HEK293 (cell line): Measurements from ENCODE around the gene GMDS.

ENCODE experiments used
- CTCF ChIA-PET: fragments of 350-600 bp; formaldehyde crosslinking; extraction: SDS; loops from one replicate; lab custom pipeline; 2021; ENCODE audit warnings: antibody characterized with exemption; lab: Yijun Ruan, JAX
- POLR2A ChIA-PET: fragments of 300-600 bp; formaldehyde crosslinking; extraction: SDS; loops from one replicate; lab custom pipeline; 2020; ENCODE audit warnings: antibody characterized with exemption, inconsistent platforms; lab: Yijun Ruan, JAX
- H3K27ac ChIP-seq: fragments of 200-500 bp; sonication (Bioruptor generic); 2 replicates; pipeline ENCODE4 v1.5.1; 2014; ENCODE audit warnings: low read depth, low read length, control low read depth, inconsistent platforms; ENCODE audit errors: extremely low read depth
- H3K36me3 ChIP-seq, 2 experiments: fragments of 200-500 bp in 1 of 2; sonication (Bioruptor generic) in 1 of 2; 1 replicate in 1 of 2; 2 replicates in 1 of 2; pipeline ENCODE4 v1.5.1; 2014 to 2017; ENCODE audit warnings: inconsistent platforms in 2 of 2, low read length in 2 of 2; ENCODE audit not compliant: control insufficient read depth in 2 of 2, insufficient read depth in 1 of 2
- H3K4me1 ChIP-seq: fragments of 200-500 bp; sonication (Bioruptor generic); 2 replicates; pipeline ENCODE4 v1.5.1; 2014; ENCODE audit warnings: mild to moderate bottlenecking, low read length, inconsistent platforms; ENCODE audit not compliant: control insufficient read depth, insufficient read depth
- H3K4me3 ChIP-seq: 2 replicates; pipeline ENCODE4 v1.5.1; 2011; ENCODE audit warnings: low read depth, mild to moderate bottlenecking, control low read depth, low read length, moderate library complexity
- H3K9me3 ChIP-seq: fragments of 200-500 bp; sonication (Bioruptor generic); 2 replicates; pipeline ENCODE4 v1.5.1; 2014; ENCODE audit warnings: low read depth, low read length, inconsistent platforms; ENCODE audit not compliant: control insufficient read depth, insufficient read depth
- HOXA7 ChIP-seq: sonication (generic); formaldehyde crosslinking; IDR thresholded peaks from 2 replicates; pipeline ENCODE4 v1.8.1; 2022; ENCODE audit warnings: missing genetic modification reagents, borderline replicate concordance
- KLF1 ChIP-seq: fragments of 450-650 bp; formaldehyde crosslinking; IDR thresholded peaks from 2 replicates; pipeline ENCODE4 v1.5.1; 2016; ENCODE audit warnings: missing biosample characterization, missing genetic modification characterization
- OVOL3 ChIP-seq: fragments of 450-650 bp; formaldehyde crosslinking; IDR thresholded peaks from 2 replicates; pipeline ENCODE4 v1.5.1; 2016; ENCODE audit warnings: missing biosample characterization, missing genetic modification characterization
- SCRT1 ChIP-seq: fragments of 450-650 bp; formaldehyde crosslinking; IDR thresholded peaks from 2 replicates; pipeline ENCODE4 v1.5.1; 2016; ENCODE audit warnings: missing biosample characterization, missing genetic modification characterization, borderline replicate concordance
- SP2 ChIP-seq: fragments of 450-650 bp; formaldehyde crosslinking; IDR thresholded peaks from 2 replicates; pipeline ENCODE4 v1.5.1; 2016; ENCODE audit warnings: missing biosample characterization, missing genetic modification characterization
- ZNF112 ChIP-seq: fragments of 450-650 bp; formaldehyde crosslinking; IDR thresholded peaks from 2 replicates; pipeline ENCODE4 v1.5.0; 2017; ENCODE audit warnings: missing biosample characterization, missing genetic modification characterization
- ZNF121 ChIP-seq: fragments of 450-650 bp; formaldehyde crosslinking; IDR thresholded peaks from 2 replicates; pipeline ENCODE4 v1.5.1; 2016; ENCODE audit warnings: missing biosample characterization, missing genetic modification characterization
- ZNF138 ChIP-seq: fragments of 450-650 bp; formaldehyde crosslinking; IDR thresholded peaks from 2 replicates; pipeline ENCODE4 v1.5.1; 2016; ENCODE audit warnings: missing biosample characterization, missing genetic modification characterization, borderline replicate concordance
- ZNF223 ChIP-seq: fragments of 450-650 bp; formaldehyde crosslinking; IDR thresholded peaks from 2 replicates; pipeline ENCODE4 v1.5.1; 2016; ENCODE audit warnings: missing biosample characterization, missing genetic modification characterization
- ZNF623 ChIP-seq: fragments of 450-650 bp; formaldehyde crosslinking; IDR thresholded peaks from 2 replicates; pipeline ENCODE4 v1.5.1; 2016; ENCODE audit warnings: missing biosample characterization, missing genetic modification characterization
- ZNF777 ChIP-seq: fragments of 450-650 bp; formaldehyde crosslinking; IDR thresholded peaks from 2 replicates; pipeline ENCODE4 v1.5.1; 2017; ENCODE audit warnings: missing biosample characterization, missing genetic modification characterization, borderline replicate concordance
- TF ChIP-seq, protein P1 (sequence below): fragments of 450-650 bp; formaldehyde crosslinking; optimal IDR thresholded peaks from 2 replicates; pipeline ENCODE3; 2016; ENCODE audit warnings: missing biosample characterization, mild to moderate bottlenecking, missing genetic modification characterization
- TF ChIP-seq, protein P2 (sequence below): fragments of 450-650 bp; formaldehyde crosslinking; IDR thresholded peaks from 2 replicates; pipeline ENCODE4 v1.5.1; 2016; ENCODE audit warnings: missing biosample characterization, missing genetic modification characterization
- TF ChIP-seq, protein P3 (sequence below): fragments of 450-650 bp; formaldehyde crosslinking; IDR thresholded peaks from 2 replicates; pipeline ENCODE4 v1.5.1; 2017; ENCODE audit warnings: missing biosample characterization, missing genetic modification characterization
- TF ChIP-seq, protein P4 (sequence below): fragments of 450-650 bp; formaldehyde crosslinking; IDR thresholded peaks from 2 replicates; pipeline ENCODE4 v1.5.1; 2016; ENCODE audit warnings: missing biosample characterization, missing genetic modification characterization
- TF ChIP-seq, protein P5 (sequence below): fragments of 450-650 bp; formaldehyde crosslinking; IDR thresholded peaks from 2 replicates; pipeline ENCODE4 v1.5.1; 2017; ENCODE audit warnings: missing biosample characterization, missing genetic modification characterization
- TF ChIP-seq, protein P6 (sequence below): fragments of 450-650 bp; formaldehyde crosslinking; IDR thresholded peaks from 2 replicates; pipeline ENCODE4 v1.5.1; 2016; ENCODE audit warnings: missing biosample characterization, missing genetic modification characterization
- TF ChIP-seq, protein P7 (sequence below): fragments of 450-650 bp; formaldehyde crosslinking; IDR thresholded peaks from 2 replicates; pipeline ENCODE4 v1.5.1; 2016; ENCODE audit warnings: missing biosample characterization, missing genetic modification characterization

The GMDS gene

DNA sequence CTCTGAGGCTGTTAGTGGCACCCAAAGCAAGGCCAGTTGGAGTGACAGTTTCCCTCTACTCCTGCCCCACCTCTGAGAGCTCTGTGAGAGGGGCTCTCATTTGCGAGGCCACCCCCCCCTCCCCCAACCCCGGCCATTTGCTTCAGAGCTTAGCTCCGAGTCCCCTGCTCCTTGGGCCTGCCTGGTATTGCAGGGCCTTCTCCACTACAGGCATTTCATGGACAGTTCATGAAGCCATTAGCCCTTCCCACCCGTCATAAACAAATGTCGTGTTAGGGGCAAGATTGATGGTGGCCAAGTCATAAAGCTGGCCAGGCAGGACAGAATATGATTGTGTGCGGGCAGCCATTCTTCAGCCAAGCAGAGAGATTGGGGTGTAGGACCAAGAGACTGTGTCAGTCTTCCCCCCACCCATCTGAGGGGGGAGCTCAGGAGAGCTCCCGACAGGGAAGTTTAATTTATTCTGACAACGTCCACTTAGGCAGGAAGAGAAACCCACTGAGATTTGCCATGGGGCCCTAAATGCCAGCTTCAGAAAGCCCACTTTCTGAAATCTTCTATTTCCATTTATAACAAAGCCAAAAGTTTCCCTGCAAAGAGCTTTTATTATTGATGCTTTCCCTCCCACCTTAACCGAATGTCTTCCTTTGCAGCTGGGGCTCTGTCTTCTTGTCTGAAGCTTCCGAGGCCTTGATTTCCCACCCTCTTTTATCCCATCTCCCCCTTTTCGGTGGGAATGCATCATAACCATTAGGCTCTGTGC, 628.5 kb downstream of the GMDS start (continued):
- no peak for TF ChIP-seq ZNF223 (tag by site-specific recombination)

DNA sequence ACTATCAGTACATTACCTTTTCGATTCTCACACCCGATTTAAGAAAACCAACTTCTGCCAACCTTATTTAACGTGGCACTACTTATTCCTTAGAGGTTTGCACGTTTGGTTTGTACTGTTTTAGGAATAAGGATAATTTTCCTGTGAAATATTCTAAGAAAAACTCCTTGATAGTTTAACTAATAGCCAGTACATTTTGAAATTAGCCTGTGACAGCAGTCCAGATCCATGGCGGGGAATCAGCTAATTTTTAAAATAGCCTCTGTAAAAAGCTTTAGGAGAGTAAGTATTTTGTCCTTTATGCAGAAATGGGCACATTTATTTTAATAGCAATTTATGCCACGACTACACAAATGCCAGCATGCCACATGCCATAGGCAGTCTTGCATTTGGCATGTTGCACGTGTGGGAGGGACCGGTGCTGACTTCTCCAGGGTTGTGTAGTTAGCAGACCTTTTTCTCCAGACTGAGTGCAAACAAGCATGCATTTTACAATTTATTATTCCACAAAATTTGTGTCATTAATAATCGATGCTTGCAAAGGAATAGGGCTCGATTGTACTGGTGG, 629.5 kb downstream of the GMDS start:
- Histone ChIP-seq H3K9me3 (no peaks in the 10 kb centered on the region), H3K27ac (peak overlapping the region; percentile 100), H3K4me1 (peaks cover 19% of the 10 kb centered on the region)
- CTCF ChIA-PET, result interaction anchor here (0.5 to 0.9 kb wide), 2 partner anchors 72 to 489 kb away, joined by 3 to 4 read pairs; no protein-coding TSS in a partner anchor
- POLR2A ChIA-PET, result interaction anchor here (1.4 to 2.8 kb wide), 2 partner anchors 11 to 14 kb away, joined by 6 to 14 read pairs; no protein-coding TSS in a partner anchor
- TF ChIP-seq HOXA7 (CRISPR knock-in tag), result no peak
- TF ChIP-seq, protein P1, sequence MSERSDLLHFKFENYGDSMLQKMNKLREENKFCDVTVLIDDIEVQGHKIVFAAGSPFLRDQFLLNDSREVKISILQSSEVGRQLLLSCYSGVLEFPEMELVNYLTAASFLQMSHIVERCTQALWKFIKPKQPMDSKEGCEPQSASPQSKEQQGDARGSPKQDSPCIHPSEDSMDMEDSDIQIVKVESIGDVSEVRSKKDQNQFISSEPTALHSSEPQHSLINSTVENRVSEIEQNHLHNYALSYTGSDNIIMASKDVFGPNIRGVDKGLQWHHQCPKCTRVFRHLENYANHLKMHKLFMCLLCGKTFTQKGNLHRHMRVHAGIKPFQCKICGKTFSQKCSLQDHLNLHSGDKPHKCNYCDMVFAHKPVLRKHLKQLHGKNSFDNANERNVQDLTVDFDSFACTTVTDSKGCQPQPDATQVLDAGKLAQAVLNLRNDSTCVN (tag by site-specific recombination), result no peak
- TF ChIP-seq, protein P2, sequence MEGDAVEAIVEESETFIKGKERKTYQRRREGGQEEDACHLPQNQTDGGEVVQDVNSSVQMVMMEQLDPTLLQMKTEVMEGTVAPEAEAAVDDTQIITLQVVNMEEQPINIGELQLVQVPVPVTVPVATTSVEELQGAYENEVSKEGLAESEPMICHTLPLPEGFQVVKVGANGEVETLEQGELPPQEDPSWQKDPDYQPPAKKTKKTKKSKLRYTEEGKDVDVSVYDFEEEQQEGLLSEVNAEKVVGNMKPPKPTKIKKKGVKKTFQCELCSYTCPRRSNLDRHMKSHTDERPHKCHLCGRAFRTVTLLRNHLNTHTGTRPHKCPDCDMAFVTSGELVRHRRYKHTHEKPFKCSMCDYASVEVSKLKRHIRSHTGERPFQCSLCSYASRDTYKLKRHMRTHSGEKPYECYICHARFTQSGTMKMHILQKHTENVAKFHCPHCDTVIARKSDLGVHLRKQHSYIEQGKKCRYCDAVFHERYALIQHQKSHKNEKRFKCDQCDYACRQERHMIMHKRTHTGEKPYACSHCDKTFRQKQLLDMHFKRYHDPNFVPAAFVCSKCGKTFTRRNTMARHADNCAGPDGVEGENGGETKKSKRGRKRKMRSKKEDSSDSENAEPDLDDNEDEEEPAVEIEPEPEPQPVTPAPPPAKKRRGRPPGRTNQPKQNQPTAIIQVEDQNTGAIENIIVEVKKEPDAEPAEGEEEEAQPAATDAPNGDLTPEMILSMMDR (tag by site-specific recombination), result no peak
- no peak for TF ChIP-seq ZNF623 (tag by site-specific recombination)
- TF ChIP-seq ZNF121, result no peak
- no peak for TF ChIP-seq ZNF138 (tag by site-specific recombination)
- TF ChIP-seq, protein P3, sequence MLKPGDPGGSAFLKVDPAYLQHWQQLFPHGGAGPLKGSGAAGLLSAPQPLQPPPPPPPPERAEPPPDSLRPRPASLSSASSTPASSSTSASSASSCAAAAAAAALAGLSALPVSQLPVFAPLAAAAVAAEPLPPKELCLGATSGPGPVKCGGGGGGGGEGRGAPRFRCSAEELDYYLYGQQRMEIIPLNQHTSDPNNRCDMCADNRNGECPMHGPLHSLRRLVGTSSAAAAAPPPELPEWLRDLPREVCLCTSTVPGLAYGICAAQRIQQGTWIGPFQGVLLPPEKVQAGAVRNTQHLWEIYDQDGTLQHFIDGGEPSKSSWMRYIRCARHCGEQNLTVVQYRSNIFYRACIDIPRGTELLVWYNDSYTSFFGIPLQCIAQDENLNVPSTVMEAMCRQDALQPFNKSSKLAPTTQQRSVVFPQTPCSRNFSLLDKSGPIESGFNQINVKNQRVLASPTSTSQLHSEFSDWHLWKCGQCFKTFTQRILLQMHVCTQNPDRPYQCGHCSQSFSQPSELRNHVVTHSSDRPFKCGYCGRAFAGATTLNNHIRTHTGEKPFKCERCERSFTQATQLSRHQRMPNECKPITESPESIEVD, result no peak
- TF ChIP-seq ZNF112 (tag by site-specific recombination), result no peak
- TF ChIP-seq, protein P4, sequence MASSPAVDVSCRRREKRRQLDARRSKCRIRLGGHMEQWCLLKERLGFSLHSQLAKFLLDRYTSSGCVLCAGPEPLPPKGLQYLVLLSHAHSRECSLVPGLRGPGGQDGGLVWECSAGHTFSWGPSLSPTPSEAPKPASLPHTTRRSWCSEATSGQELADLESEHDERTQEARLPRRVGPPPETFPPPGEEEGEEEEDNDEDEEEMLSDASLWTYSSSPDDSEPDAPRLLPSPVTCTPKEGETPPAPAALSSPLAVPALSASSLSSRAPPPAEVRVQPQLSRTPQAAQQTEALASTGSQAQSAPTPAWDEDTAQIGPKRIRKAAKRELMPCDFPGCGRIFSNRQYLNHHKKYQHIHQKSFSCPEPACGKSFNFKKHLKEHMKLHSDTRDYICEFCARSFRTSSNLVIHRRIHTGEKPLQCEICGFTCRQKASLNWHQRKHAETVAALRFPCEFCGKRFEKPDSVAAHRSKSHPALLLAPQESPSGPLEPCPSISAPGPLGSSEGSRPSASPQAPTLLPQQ, result no peak
- no peak for TF ChIP-seq SP2 (tag by site-specific recombination)
- TF ChIP-seq, protein P5, sequence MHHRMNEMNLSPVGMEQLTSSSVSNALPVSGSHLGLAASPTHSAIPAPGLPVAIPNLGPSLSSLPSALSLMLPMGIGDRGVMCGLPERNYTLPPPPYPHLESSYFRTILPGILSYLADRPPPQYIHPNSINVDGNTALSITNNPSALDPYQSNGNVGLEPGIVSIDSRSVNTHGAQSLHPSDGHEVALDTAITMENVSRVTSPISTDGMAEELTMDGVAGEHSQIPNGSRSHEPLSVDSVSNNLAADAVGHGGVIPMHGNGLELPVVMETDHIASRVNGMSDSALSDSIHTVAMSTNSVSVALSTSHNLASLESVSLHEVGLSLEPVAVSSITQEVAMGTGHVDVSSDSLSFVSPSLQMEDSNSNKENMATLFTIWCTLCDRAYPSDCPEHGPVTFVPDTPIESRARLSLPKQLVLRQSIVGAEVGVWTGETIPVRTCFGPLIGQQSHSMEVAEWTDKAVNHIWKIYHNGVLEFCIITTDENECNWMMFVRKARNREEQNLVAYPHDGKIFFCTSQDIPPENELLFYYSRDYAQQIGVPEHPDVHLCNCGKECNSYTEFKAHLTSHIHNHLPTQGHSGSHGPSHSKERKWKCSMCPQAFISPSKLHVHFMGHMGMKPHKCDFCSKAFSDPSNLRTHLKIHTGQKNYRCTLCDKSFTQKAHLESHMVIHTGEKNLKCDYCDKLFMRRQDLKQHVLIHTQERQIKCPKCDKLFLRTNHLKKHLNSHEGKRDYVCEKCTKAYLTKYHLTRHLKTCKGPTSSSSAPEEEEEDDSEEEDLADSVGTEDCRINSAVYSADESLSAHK (tag by site-specific recombination), result no peak
- no peak for TF ChIP-seq OVOL3
- no peak for TF ChIP-seq SCRT1 (tag by site-specific recombination)
- TF ChIP-seq, protein P6, sequence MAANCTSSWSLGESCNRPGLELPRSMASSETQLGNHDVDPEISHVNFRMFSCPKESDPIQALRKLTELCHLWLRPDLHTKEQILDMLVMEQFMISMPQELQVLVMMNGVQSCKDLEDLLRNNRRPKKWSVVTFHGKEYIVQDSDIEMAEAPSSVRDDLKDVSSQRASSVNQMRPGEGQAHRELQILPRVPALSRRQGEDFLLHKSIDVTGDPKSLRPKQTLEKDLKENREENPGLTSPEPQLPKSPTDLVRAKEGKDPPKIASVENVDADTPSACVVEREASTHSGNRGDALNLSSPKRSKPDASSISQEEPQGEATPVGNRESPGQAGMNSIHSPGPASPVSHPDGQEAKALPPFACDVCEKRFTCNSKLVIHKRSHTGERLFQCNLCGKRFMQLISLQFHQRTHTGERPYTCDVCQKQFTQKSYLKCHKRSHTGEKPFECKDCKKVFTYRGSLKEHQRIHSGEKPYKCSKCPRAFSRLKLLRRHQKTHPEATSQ (tag by site-specific recombination), result no peak
- no peak for TF ChIP-seq ZNF777
- TF ChIP-seq, protein P7, sequence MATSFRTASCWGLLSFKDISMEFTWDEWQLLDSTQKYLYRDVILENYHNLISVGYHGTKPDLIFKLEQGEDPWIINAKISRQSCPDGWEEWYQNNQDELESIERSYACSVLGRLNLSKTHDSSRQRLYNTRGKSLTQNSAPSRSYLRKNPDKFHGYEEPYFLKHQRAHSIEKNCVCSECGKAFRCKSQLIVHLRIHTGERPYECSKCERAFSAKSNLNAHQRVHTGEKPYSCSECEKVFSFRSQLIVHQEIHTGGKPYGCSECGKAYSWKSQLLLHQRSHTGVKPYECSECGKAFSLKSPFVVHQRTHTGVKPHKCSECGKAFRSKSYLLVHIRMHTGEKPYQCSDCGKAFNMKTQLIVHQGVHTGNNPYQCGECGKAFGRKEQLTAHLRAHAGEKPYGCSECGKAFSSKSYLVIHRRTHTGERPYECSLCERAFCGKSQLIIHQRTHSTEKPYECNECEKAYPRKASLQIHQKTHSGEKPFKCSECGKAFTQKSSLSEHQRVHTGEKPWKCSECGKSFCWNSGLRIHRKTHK (tag by site-specific recombination), result no peak
- no peak for TF ChIP-seq KLF1 (tag by site-specific recombination)
- TF ChIP-seq, all 188 proteins: peak for 0
- Histone ChIP-seq H3K36me3 (peaks cover 21 to 83% of the 10 kb centered on the region in 2 experiments), H3K4me3 (no peak overlapping the region)
